Measurements from ENCODE around the gene LBX1.

The LBX1 gene

GRCh38 chr10:101224910-101225823 lies 4.1 kb downstream of the LBX1 start:
- DNase-seq = no peak

DNA sequence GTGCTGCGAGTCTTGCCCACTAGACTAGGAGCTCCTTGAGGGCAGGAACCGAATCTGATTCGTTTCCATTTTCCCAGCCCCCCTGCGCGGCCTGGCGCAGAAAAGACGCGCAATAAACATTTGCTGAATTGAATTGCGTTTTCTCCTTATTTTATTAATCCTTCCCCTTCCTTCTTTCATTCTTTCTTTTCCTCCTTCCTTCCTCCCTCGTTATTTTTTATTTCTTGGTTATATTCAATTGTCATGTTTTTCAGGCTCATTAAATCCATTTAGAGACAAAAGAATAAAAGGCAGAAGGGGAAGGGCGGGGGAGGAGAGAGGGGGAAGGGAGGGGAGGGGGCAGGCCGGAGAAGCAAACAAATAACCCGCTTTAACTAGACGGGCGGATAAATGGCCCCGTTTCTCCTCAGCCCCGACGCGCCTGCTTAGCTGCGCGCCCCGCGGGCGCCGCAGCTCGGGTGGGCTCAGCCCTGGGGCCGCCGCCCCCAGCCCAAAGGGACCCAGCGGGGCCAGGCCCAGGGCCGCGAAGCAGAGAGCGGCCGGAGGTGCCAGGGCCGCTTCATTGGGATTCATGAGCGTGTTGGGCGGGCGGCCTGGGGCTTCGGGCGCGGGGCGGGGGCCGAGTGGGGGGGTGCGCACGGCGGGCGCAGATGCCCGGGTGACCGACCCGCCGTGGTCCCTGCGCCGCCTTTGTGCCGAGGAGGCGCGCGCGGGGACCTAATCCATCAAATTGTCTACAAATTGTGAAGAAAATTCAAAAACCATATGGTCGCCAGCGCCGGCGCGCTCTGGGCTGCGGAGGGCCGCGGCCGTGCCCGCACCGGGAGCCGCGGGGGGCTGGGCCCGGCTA lies 5.0 kb downstream of the LBX1 start:
- DNase-seq = no peak

- DNase-seq = no peak
Observed at GRCh38 chr10:101223274-101224059, 5.8 kb downstream of the LBX1 start.

GRCh38 chr10:101222683-101223273 lies 6.5 kb downstream of the LBX1 start:
- DNase-seq = no peak

DNA sequence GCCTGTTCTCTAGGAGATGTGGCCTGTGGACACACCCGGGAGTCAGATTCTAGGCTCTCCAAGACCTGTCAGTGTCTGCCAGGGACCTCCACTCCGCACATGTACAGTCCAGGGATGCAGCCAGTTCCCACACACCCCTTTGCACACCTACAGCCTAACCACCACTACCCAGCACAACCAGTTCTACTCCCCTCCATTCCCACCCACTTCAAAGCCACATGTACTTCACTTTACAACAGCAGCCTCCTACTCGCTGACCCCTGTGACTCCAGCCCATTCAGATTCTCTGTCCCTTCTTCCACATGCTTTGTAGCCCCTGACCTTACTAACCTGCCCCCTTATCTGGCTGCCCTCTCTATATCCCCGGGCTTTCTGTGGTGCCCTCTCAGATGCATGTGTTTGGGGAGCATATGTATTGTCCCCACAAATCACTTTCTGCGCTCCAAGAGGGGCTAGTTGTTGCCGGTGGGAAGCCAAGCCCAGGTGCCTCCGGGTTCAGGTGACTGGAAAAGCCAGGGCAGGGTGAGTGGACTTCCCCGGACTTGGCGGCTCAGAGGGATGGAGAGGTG lies 7.2 kb downstream of the LBX1 start:
- no peak for DNase-seq

DNA sequence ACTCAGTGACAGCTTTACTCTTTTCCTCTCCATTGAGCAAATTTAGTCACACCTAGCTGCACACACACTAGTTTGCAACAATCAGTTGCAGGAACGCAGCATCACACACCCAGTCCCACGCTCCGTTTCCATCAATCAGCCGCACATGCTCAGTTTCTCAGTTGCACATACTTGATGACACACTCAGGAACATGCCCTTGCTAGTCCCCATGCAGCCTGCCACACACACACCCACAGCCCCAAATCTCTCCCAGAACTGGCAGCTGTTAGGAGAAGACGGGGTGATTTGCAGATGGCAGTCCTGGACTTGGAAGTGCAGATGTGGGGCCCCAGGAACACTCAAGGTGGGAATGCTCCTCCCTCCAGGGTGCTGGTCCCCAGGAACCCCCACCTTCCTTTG lies 7.7 kb downstream of the LBX1 start:
- DNase-seq = no peak

DNA sequence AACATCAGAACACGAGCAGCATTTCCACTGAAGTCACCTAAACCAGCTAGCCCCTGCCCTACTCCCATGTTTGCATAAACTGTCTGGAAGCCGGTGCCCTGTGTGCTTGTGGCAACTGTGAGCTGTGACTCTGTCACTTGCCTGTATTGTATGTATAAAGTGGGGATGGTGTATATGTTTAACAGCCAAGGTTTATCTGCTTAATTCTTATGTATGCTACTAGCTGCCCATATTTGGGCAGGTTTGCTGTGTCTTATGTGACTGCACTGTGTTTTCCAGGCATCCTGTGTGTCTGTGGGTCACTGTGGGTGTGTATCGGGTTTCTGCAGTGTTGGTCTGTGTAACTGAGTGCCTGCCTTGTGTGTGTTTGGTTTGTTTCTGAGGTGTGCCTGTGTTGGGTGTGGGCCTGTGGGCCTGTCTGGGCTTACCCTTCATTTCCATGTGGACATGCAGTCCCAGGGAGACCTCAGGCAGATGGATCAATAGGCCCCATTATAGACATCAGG lies 9.3 kb downstream of the LBX1 start:
- DNase-seq = no peak

DNA sequence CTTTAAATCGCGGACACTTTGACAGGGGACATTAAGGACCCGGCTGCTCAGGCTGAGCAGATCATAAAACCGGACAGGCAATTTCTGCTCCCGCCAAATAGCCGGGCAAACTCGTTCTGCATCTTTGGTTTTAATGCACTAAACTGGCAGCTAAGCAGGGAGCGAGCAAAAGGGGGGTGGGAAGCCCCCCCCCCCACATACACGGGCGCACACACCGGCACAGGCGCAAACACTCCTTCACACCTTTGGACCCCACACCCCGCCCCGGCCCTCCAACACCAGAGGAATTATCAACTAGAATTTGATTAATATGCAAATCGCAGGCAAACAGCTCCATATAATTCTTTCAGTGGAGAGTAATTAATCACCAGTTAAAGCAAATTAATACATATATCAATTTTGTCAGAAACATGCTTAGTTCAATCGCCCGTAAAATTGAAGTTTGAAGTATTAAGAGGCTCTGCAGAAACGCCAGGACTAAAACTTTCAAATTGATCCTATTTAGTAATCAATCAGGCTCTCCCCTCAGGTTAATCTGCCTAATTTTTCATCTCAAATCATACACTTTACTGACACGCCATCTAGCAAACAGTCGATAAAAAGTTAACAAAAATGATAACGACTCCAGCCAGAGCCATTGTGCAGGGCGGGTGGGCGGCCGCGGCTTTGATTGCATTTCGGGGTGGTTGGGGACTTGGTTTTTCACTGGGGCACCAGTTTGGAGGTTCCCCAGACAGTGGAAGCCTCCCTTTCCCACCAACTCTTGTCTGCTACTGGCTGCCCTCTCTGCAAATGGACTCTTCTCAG lies 9.9 kb downstream of the LBX1 start:
- no peak for DNase-seq

GRCh38 chr10:101218351-101219138 lies 10.7 kb downstream of the LBX1 start:
- DNase-seq = no peak

DNA sequence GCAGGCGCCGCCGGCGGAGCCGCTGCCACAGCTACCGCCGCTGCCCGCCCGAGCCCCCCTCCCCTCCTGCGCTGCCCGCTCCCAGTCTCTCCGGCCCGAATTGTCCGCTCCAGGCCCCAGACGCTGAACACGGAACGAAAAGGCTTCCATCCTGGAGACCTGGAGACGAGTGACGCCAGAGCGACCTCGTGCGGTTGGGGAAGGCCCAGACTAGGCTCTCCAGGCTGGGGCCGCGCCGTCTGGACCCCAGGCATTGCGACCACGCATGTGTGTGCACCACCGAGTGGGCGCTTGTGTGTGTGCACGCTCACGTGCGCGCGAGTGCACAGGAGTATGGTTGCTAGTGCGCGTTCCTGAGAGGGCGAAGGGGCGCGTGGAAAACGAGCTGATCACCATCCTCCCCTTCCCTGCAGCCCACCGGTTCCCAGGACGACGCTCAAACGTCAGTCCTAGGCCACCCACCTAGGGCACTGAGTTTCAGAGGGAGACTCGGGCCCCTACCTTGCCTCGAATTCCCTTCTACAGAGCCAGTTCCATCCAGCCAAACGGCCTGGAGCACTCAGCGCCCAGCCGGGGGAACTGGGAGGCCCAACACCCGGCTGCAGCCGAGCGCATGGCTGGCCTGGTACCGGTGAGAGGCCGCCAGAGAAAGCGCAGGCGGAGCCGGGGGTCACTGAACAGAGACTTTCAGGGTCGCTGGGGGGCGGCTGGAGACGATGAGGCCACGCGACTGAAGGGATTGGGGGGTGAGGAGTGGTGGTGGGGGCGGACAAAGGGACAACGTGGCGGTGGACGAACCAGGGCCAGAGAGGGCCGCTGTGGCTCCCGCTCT lies 11.6 kb downstream of the LBX1 start:
- DNase-seq = no peak

DNA sequence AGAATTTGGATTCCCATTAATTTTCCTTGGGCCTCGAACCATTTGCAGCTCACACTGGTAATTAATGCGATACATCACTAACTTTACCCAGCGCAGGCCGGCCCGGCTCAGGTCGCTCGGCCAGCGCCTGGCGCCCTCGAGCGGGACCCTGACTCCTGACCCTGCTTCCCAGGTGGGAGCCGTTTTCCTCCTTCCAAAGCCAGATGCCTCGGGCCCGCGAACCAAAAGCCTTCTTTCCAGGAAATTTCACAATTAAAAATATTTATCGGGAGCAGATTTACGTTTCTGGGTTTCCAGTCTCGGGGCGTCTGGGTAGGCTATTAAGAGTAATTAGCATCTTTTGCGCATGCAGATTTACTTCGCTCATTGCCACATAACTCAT lies 12.2 kb downstream of the LBX1 start:
- no peak for DNase-seq

GRCh38 chr10:101216207-101217043 lies 12.8 kb downstream of the LBX1 start:
- DNase-seq = no peak

DNA sequence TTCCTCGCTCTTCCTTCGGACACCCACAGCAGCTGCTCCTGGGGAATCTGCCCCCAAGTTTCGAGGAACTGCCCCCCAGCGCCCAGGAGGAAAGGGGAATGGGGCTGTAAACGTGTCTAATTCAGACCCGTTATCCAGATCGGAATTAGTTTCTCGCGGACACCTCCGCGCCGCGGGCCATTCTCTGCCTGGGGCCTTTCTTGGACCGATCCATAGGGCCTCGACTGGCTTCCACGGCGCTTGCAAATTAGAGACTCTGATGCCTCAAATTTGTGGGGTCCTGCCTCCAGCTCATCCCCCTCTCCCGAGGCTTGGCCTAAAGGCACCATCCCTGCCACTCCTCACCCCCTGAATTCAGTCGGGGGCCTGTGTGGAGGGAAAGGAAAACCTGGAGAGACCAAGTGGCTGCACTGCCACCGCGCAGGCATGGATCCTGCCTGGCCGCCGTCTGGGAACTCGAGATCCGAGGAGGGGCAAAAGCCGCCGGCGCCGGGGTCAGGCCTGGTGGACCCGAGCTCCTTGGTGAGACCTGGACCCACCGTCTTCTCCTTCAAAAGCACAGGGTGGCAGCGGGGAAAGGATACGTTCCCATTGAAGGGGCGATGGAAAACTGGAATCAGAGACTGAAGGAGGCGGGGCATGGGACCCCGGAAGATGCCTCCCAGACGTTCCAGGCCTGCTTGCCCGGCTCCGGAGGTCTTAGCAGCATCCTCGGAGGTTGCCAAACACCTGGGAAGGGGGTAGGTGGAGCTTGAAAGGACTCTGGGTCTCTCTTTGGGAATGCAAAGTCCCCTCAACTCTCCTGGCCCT lies 13.7 kb downstream of the LBX1 start:
- no peak for DNase-seq

- DNase-seq = no peak
Observed at GRCh38 chr10:101214446-101215396, 14.5 kb downstream of the LBX1 start.

DNA sequence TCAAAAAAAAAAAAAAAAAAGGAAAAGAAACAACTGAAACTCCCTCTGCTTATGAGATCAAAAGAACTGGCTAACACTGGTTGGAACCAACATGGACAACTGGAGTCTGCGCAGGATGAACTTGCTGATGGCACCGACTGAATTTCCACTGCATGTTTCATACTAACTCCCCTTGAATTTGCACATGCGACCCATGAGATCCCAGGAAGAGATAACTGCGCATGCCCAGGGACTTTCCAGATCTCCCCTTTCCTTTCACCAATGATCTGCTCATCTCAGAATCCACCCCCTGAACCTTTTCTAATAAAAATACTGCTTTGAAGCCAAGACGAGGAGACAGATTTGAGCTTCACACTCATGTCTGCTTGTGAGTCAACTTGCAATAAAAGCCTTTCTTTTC lies 20.7 kb downstream of the LBX1 start:
- DNase-seq = no peak

DNA sequence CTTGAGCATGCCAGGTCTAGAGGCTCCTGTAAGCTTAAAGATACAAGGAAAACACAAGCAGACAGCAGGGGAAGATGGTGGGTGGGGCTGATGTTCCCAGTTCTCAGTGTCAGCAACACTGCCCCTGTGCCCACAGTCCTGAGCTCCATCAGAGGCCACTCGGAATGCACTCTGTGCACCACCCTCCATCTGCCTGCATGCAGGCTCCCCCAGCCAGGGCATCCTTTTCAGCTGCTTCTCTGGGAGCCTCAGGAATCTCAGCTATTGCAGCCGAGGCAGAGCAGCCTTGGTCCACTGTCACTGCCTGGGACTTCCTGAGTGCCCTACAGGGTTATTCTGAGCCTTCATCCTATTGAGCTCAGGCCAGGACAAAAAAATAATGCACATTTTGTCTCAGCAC lies 22.2 kb downstream of the LBX1 start:
- DNase-seq = no peak

Measured in bone marrow (tissue), 2 donors.